NCI-H1105 treated with DMSO at 0.1 percent for 48 hours (cell line): ENCODE data around the gene SAE1.

Experiments used
- DNase-seq: peaks from one replicate; lab custom pipeline; 2025; lab: John Stamatoyannopoulos, UW

SAE1 gene

DNA sequence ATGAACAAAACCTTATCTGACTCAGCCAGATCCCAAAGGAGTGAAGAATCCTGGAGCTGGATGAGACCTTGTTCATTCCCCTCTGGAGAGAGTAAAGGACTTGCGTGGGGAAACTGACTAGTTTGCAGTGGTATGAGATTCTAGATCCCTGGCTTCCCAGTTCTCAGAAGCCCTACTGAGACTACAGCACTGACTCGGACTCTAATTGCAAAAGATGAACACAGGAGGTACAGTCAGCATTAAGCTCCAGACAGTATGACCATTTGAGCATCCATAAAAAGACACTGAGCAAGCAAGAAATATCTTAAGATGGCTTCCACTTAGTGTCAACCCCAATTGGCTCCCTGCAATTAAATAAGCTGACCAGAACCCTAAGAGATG is 23.8 kb upstream of the SAE1 start:
- no peak for DNase-seq

DNA sequence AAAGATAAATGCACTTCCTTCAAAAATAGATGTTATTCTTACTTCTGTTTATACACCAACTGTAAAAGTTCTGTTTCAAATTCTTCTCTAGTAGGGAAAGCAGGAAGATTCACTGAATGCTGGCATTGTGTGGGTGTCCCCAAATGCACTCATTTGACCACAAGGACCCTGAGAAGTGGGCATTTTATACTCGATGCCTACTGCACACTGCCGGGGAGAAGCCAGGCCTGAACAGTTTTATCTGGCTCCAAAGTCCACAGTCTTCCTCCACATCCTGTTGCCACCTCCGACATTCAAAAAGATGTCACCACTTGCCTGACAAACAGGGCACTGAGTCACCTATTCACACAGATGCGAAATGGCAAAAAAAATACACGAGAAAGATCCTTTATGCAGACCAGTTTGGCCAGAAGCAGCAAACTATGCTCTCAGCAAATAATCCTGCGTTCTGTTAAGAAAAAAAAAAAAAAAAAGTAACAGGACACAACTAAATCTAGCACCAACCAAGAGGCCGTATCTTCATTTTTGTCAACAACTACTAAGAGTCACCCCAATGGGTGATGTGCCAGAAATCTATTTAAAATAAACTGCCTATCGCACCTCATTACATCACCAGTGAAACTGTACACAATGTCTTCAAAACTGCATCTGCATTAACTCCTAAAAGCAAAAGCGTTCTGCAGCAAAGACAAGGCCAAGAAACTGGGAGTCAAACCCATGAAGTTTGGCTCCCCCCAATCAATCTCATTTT is 23.3 kb upstream of the SAE1 start:
- DNase-seq, result no peak

DNA sequence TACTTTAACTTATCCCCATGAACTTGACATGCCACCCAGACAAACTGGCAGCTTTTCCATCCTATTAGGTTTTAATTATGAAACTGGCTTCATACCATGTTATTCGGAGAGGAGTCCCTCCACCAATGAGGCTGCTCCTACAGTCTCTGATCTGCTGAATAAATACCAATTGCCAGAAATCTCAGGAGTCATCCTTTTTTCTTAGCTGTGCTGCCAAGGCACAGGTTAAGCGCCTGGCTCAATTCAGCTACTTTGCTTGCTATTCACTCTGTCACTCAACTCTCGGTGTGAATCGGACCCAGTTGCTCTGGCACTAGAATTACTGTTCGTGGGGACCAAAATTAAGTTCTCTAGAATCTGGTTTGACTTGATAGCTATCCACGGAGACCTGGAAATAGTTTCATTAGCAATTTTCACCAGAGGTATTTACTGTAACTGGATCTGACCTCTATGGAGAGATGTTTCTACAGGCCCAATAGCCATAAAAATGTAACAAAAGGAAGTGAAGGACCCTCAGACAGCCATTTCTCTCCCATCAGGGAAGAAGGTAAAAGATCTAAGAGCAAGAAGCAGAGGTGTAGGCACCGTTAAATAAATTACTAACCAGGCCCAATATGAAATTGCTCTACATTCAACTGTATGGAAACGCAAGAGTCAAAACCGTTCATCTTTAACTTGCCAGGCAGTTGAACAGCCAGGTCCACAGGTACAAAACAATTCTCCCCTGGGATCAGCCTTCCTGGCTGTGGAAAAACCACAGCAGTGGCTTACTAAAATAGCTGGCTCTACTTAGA is 22.5 kb upstream of the SAE1 start:
- DNase-seq, result no peak

DNA sequence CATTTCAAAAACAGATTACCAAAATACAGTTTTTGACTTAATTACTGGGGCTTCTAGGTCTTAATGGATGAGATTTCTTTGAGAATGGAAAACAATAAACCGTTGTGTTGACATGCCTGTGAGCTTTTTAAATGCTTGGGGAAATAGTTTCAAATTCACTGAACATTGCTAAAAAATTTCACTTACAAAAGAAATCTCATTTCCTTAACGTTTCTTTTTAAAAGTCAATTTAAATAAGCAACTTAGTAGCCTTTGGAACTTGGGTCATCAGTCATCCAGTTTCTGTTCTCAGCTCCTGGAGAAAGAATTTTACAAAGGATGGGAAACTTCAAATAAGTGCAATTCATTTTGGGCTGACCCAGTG is 21.5 kb upstream of the SAE1 start:
- no peak for DNase-seq

DNA sequence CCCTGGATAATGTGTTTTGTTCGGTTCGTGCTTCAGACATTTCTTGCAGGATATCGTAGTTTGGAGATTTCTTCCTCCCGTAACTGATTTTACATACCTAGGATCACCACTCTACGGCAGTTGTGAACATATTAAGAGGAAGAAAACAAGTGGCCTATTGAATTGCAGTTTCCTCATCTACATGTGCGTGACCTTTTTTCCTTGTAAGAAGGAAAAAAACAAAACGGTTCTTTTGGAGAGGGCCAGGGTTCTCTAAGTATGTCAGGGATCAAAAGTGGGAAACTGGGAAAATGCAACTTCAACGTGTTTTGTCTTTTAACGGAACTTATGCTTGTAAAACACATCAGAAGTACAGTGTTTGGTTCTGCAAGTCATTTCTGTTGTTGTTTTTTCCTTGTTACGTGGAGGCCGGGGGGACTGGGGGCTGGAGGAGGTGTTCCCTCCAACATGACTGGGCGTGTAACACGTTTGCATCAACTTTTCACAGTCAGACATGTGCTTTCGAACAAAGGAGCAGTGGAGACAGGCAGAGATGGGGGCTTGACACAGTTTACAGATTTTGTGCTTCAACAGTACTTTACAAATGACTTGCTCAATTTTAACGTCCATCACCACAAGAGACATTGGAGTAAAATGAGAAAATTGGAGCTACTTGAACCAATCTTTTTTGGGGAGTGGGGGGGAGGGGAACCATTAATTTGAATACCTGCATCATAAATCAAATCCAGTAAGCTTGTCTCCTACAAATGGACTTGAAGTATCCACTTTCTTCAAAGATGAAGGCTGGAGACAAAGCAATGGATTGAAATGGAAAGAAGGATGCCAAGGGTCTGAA is 20.9 kb upstream of the SAE1 start:
- no peak for DNase-seq

DNA sequence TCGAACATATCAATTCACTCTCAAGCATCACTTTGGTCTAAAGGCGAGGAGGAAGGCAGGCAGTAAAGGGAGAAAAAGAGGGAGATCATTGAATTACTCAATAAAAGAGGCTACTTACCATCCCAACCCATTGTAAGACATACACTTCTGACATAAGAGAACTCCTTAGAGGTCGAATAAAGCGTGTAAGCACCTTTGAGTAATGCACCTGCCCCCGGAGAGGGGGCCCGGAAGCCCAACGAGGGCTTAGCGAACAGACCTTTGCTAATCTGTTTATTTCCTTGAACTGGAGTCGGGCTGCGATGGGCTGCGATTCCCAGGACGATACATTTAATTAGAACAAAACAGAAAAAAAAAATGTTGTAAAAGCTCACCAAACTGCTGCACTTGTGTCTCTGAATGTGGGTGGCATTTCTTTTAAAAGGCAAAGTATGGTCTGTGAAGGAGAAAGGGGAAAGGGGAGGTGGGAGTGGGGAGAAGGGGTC is 20.1 kb upstream of the SAE1 start:
- DNase-seq, result no peak

DNA sequence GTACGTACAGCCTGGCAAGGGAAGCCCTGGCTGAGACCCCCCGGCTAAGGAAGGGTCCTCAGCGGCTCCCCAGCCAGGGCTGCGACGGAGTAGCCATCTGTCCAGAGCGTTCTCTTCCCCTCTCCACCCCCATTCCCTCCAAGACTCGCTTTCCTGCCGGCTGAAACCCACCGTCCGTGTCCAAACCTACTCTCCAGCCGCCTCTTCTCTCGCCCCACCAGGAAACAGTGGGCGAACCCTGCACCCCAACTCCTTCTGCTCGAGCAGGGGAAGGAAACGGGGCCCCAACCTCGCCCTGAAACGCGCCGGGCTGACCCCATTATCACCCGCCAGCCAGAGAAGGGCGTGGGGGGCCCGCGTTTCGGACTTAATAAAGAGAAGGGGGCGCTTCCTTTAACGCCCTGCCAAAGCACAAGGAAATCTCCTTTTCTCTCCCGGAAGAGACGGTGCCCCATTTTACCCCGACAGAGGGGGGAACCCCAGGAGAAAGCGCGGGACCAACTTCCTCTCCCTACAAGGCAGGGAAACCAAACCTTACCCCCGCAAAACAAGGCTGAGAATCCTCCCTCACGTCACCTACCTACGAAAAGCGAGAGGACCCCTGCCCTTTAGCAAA is 19.5 kb upstream of the SAE1 start:
- no peak for DNase-seq

DNA sequence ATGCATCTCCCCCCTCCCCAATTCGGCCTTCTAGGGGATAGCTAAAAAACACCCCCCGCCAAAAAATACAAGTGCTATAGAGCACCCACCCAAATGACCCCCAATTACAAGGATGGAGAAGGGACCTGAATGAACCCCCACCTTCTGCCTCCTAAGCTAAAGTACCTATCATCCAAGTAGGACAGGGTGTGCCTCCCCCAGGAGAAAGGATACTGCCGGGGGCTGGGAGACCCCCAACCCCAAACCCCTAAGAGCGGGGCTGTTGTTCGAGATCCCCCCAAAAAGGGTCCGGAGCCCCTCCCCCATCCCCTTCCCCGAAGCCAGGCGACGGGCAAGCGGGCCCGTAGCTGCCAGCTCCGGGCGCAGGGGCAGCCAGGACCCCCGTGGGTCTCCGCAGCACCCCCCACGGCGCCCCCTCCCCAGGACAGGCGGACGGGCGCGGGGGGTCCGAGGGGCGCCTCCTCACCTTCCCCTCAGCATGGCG is 18.9 kb upstream of the SAE1 start:
- DNase-seq, result no peak

DNA sequence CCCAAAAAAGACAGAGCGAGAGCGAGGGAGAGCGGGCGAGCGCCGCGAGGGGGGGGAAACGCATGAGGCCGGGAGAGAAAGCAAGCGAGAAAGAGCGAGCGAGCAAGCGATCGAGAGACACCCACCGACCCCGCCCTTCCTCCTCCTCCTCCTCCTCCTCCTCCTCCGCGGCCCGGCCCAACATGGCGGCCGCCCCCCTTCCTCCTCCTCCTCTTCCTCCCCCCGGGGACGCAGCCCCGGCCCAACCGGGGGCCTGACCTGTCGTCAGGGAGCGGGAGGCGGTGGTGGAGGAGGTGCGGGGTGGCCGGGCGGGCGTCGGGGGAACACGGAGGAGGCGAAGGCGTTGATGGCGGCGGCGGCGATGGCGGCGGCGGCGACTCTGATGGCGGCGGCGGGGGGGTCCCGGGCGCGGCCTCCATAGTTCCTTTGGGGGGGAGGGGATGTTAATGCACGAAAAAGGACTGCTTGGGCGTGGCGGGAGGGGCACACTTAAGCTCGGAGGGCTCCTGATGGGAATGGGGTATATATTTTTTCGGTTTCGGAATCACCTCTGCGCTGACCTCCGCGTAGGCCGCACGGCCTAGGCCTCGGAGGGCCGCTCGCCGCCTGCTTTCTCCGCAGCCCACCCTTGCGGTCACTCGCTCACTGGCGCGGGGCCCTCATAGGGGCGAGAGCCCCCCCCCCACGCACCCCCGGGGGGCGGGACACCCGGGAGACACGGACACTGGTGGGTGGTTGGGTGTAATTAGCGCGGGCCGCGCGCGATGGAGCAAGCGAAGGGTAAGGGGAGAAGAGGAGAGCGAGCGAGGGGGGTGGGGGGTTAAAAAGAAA is 18.3 kb upstream of the SAE1 start:
- DNase-seq, result peak; percentile 72

DNA sequence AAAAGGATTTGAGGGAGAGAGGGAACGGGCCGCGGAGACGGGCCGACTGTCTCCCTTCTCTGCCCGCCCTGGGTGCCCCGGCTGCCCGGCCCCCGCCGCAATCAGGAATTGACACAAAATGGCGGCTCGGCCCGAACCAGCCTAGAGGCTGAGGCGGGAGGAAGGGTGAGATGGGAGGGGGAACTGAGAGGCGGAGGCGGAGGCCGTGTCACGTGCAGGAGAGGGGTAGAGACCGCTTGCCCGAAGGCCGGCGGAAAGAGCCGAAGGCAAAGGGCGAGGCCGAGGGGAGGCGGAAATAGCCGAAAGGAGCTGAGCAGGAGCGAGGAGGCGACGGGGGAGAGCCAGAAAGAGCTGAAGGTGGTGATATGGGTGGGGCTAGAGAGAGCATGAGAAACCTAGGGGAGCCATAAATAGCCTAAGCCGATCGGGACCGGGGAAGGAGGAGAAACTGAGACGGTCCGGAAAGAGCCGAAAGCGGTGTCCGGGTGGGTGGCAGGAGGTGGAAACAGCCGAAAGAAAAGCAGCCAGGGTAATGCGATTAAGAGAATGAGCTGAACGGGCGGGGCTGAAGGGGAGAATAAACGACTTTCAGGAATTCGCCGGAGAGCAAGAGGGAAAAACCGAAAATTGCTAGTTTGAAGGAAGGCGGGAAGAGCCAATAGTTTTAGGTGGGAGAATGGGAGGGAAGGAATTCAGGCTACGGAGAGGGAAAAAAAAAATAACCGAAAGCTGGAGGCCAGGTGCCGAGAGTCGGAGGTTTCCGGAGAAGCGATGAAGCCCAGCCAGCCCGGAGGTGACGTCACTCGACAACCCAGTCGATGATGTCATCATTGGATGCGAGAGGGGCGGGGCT is 17.4 kb upstream of the SAE1 start, which contains the start of gene ZC3H4:
Gene ZC3H4 (minus strand): TSS at position 780 of the 853 bp plus-strand sequence. CDS start 1,192 bp downstream, outside the sequence.
- DNase-seq, result peak; percentile 98

DNA sequence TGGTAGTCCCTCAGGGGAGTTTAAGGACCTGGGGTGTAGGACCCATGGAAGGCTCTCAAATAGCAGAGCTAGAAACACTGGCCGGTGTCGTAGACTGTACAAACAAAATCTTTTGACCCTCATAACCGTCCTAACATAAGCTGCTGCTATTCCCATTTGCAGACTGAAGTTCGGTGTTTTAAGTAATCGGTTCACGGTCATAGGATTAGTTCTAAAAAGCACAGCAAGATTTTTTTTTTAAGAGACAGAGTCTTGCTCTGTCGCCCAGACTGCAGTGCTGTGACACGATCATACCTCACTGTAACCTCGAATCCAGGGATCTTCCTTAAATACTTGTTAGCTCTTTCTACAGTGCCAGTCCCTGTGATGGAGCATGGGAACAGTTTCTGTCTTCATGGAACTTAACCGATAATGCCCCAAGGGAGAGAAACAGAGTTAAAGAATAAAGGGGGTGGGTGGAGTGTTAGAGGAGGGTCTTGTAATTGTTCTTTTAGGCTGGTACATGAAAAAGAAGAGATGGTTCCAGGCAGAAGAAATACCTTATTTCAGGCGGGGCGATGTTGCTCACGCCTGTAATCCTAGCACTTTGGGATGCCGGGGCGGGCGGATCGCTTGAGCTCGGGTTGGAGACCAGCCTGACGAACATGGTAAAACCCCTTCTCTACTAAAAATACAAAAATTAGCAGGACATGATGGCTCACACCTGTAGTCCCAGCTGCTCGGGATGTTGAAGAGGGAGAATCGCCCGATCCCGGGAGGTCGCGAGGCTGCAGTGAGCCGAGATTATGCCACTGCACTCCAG is 16.6 kb upstream of the SAE1 start:
- DNase-seq, result peak; percentile 70

DNA sequence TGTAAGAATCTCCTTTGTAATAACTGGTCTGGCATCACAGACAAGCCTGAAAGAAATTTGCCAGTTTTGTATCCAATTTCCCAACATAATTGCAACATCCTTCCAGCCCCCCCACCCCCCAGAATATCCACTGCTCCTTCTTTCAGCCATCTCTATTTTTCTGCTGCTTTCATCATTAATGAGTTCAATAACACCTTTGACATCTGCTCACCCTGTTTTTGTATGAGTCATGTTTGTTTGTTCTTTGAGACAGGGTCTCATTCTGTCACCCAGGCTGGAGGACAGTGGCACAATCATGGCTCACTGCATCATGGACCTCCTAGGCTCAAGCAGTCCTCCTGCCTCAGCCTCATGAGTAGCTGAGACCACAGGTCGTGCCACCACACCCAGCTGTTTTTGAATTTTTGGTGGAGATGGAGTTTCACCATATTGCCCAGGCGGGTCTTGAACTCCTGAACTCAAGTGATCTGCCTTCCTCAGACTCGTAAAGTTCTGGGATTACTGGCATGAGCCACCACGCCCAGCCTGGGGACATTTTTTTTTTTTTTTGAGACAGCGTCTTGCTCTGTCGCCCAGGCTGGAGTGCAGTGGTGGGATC is 10.1 kb upstream of the SAE1 start:
- no peak for DNase-seq

DNA sequence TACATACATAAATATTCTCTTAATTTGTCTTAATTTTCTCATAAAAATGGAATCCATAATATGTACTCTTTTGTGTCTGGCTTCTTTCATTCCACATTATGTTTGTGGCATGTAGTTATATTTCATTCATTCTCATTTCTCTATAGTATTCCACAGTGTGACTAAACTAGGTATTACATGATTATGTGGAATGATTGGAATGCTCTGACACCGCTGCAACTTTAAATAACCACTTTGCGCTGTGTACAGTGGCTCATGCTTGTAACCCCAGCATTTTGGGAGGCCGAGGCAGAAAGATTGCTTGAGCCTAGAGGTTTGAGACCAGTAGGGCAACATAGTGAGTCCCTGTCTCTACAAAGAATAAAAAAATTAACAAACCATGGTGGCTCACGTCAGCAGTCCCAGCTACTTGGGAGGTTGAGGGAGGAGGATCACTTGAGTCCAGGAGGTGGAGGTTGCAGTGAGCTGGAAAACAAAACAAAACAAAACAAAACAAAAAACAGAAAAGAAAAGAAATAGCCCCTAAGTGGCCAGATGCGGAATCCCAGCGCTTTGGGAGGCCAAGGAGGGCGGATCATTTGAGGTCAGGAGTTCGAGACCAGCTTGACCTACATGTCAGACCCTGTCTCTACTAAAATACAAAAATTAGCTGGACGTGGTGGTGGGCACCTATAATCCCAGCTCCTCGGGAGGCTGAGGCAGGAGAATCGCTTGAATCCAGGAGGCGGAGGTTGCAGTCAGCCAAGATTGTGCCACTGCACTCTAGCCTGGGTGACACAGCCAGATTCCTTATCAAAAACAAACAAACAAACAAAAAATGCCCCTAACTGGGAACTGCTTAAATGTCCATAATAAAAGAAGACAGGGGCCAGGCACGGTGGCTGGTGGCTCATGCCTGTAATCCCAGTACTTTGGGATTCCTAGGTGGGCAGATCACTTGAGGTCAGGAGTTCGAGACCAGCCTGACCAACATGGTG is 8.0 kb upstream of the SAE1 start:
- no peak for DNase-seq

DNA sequence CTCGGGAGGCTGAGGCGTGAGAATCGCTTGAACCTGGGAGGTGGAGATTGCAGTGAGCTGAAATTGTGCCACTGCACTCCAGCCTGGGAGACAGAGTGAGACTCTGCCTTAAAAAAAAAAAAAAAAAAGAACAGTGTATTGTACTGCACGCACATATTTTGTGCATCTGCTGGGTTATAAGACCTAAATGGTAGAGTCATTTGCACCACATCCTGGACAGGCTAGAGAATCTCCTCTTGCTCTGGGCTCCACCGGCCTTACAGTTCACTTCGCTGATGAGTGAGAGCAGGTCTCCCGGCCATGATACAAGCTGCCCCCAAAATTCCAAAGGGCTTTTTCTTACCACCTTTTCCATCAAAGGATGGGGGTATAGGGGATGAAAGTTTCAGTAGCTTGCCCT is 7.2 kb upstream of the SAE1 start:
- no peak for DNase-seq

DNA sequence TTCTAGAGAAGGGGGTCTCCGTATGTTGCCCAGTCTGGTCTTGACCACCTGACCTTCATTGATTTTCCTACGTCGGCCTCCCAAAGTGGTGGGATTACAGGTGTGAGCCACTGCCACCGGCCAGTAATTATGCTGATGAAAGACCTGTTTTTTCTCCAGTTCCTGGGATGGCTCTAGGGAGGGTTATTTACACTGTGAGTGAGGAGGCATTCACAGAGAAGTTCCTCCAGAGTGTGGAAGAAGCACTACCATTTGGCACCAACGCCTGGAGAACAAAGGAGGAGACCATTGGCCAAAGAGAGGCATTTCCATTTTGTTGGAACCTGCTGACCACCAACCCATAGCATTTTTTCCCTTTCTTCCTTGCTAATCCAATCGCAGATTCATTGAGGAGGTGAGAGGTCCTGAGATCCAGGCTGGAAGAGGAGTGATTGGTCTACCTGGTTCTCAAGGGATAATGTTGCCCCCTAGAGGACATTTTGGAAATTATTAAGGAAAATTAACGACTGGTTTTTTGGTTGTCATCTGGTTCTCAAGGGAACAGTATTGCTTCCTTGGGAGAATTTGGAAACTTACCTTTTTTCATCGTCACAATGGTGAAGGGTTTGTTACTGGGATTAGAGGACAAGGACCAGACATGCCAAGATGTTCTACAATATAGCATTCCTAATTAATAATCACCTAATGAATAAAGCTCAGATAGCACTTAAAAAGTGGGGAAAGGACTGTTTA is 5.5 kb upstream of the SAE1 start:
- peak; percentile 70 for DNase-seq

DNA sequence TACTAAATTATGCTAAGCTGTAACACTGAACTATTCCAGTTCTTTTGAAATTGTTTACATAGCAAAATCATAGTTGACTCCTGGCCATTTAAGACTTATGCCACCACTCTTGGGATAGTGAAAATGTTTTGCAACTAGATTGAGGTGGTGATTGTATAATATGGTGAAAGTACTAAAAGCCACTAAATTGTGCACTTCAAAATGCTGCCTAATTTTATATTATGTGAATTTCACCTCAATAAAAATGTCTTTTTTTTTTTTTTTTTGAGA is 5.0 kb upstream of the SAE1 start:
- DNase-seq, result no peak

DNA sequence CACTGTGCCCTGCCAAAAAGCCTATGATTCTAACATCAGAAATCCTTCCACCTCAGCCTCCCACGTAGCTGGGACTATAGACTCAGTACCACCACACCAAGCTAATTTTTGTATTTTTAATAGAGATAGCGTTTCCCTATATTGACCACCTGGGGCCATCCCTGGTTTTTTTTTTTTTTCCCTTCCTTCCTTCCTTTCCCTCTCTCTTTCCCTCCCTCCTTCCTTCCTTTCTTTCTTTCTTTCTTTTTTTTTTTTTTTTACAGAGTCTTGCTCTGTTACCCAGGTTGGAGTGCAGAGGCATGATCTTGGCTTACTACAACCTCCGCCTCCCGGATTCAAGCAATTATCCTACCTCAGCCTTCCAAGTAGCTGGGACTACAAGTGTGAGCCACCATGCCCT is 1.1 kb upstream of the SAE1 start:
- DNase-seq, result no peak
